ENCODE results near the gene SFXN3. TPM values are rescaled to one million over a fixed set of nuclear protein-coding genes. Genes with fewer than 3 reads are reported as not detected.

Gene SFXN3
- total and polyA plus RNA-seq, 2 of the 13 experiments (the other 11 are each of a cell fraction or from before 2014, with no cell fraction given), result 16.8 to 71.5 TPM

DNA sequence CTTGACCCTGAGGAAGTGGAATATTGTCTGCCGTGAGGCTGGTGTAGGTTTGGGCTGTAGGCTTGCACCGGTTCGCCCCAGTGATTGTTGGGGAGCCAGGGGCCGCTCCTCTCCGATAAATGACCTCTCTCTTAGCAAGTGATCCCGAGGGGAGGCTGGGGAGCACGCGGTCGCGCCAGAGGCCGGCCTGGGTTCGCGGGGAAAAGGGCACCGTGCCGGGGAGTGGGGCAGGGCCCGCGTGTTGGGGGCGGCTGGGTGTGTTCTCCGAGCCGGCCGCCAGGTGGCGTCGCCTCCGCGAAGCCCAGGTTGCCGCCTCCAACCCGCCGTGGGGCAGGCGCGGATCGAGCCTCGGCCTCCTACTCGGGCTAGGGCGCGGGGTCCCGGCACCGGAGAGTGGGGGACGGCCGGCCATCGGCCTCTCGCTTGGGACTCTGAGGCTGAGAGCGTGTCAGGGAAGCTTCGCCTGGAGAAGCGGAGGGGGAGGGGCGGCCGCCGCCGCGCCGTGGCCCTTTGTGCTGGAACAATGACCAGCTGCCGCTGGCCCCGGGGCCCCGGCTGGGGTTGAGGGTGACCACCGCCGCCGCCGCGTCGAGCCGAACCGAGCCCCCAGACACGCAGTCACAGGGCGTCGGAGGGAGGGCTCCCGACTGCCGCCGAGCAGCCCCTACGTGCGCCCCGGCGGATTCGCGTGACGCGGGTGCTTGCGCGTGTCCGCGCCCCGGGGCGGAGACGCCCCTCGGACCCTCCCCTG, 31.9 kb upstream of the SFXN3 start (continued):
- TF ChIP-seq ZNF598 (CRISPR knock-in tag; IDR thresholded peaks at IDR 0.05; ENCODE audit: borderline replicate concordance), result 0 out of 2 replicates have a peak, but pooled peaks have one; percentile 87
- no peak for TF ChIP-seq ZFP37 (CRISPR knock-in tag; IDR thresholded peaks at IDR 0.05; ENCODE audit: borderline replicate concordance)
- TF ChIP-seq ASH2L (IDR thresholded peaks at IDR 0.05; ENCODE audit: insufficient read length, low read depth, low read length), result no peak
- TF ChIP-seq FOXA3 (CRISPR knock-in tag; IDR thresholded peaks at IDR 0.05), result 0 out of 2 replicates have a peak, but pooled peaks have one; percentile 19
- peak; percentile 71 for TF ChIP-seq POLR2G (IDR thresholded peaks at IDR 0.05; ENCODE audit: low read depth, low read length)
- no peak for TF ChIP-seq ZNF550 (CRISPR knock-in tag; IDR thresholded peaks at IDR 0.05; ENCODE audit: borderline replicate concordance)
- TF ChIP-seq HNRNPL (IDR thresholded peaks at IDR 0.05; ENCODE audit: low read depth, low read length), result peak; percentile 81
- TF ChIP-seq ZNF484 (CRISPR knock-in tag; IDR thresholded peaks at IDR 0.05; ENCODE audit: borderline replicate concordance, low read depth), result no peak
- TF ChIP-seq ZBTB20 (CRISPR knock-in tag; IDR thresholded peaks at IDR 0.05; ENCODE audit: borderline replicate concordance, low read depth), result no peak
- no peak for TF ChIP-seq ZNF850 (CRISPR knock-in tag; conservative IDR thresholded peaks at IDR 0.05)
- no peak for TF ChIP-seq RARA (CRISPR knock-in tag; IDR thresholded peaks at IDR 0.05)
- TF ChIP-seq CREB1 (IDR thresholded peaks at IDR 0.05), result peak; percentile 55; the same call in 1 of the 2 replicates
- no peak for TF ChIP-seq CREB1 (CRISPR knock-in tag; IDR thresholded peaks at IDR 0.05)
- TF ChIP-seq HOXA3 (CRISPR knock-in tag; IDR thresholded peaks at IDR 0.05), result peak; percentile 60
- peak; percentile 53; the same call in 1 of the 2 replicates for TF ChIP-seq FOXK1 (CRISPR knock-in tag; IDR thresholded peaks at IDR 0.05; ENCODE audit: borderline replicate concordance, low read depth)
- TF ChIP-seq MAZ (IDR thresholded peaks at IDR 0.05; ENCODE audit: borderline replicate concordance, low read depth, low read length), result peak; percentile 54; the same call in 1 of the 2 replicates
- TF ChIP-seq MAZ (CRISPR knock-in tag; IDR thresholded peaks at IDR 0.05; ENCODE audit: low read depth), result peak; percentile 74; the same call in 1 of the 2 replicates
- TF ChIP-seq ZSCAN9 (CRISPR knock-in tag; IDR thresholded peaks at IDR 0.05; ENCODE audit: borderline replicate concordance), result peak; percentile 33; the same call in 1 of the 2 replicates
- TF ChIP-seq ZMYM2 (CRISPR knock-in tag; IDR thresholded peaks at IDR 0.05), result no peak
- no peak for TF ChIP-seq TIGD3 (CRISPR knock-in tag; IDR thresholded peaks at IDR 0.05; ENCODE audit: borderline replicate concordance)
- 0 out of 2 replicates have a peak, but pooled peaks have one; percentile 31 for TF ChIP-seq THAP11 (CRISPR knock-in tag; IDR thresholded peaks at IDR 0.05)
- TF ChIP-seq ZNF12 (CRISPR knock-in tag; IDR thresholded peaks at IDR 0.05), result 0 out of 2 replicates have a peak, but pooled peaks have one; percentile 7
- no peak; the same call in 1 of the 2 replicates for TF ChIP-seq RFXAP (CRISPR knock-in tag; IDR thresholded peaks at IDR 0.05; ENCODE audit: borderline replicate concordance)
- TF ChIP-seq SIX1 (CRISPR knock-in tag; IDR thresholded peaks at IDR 0.05; ENCODE audit: borderline replicate concordance), result 0 out of 2 replicates have a peak, but pooled peaks have one; percentile 16
- no peak for TF ChIP-seq ZBTB46 (CRISPR knock-in tag; IDR thresholded peaks at IDR 0.05; ENCODE audit: borderline replicate concordance)
